ENCODE results near the gene ZNF282. TPM values are rescaled to one million over a fixed set of nuclear protein-coding genes. Genes with fewer than 3 reads are reported as not detected.

The ZNF282 gene
- total RNA-seq, 1 experiment from 2014 or later, result 38.2 TPM

- no peak for DNase-seq (ENCODE audit: low spot score)
- no peaks in the 10 kb centered on the region for H3K4me1 ChIP-seq (ENCODE audit: insufficient read depth, low read length, poor library complexity, severe bottlenecking)
- peaks cover 29% of the 10 kb centered on the region for H3K36me3 ChIP-seq (ENCODE audit: insufficient read depth, low read length, poor library complexity, severe bottlenecking)
- H3K4me3 ChIP-seq (ENCODE audit: low read depth, low read length, poor library complexity, severe bottlenecking), result no peak overlapping the region
- no TSS peak for BruUV-seq (replicated peaks)
- TF ChIP-seq EZH2 (IDR thresholded peaks at IDR 0.05; ENCODE audit: borderline replicate concordance, low read depth, low read length, poor library complexity, severe bottlenecking) (no peak), CTCF (conservative IDR thresholded peaks at IDR 0.05; ENCODE audit: low read depth, low read length) (no peak)
- POLR2A ChIA-PET (ENCODE audit: low non-redundant PET), result no interaction called here
- no peaks in the 10 kb centered on the region for H3K27me3 ChIP-seq (replicated peaks; ENCODE audit: insufficient read depth, low read depth, low read length, poor library complexity)
- intact Hi-C loops (cut with micrococcal nuclease; ENCODE audit: unreplicated experiment), result no loop called here
- CTCF ChIA-PET, result no interaction called here
- H3K27ac ChIP-seq (ENCODE audit: low read depth, low read length, poor library complexity, severe bottlenecking), result no peak overlapping the region
- H3K9me3 ChIP-seq (ENCODE audit: low read depth, low read length, poor library complexity, severe bottlenecking), result no peaks in the 10 kb centered on the region
Observed at GRCh38 chr7:149255174-149255573, 59.8 kb downstream of the ZNF282 start.

GRCh38 chr7:149256568-149256967 is 61.2 kb downstream of the ZNF282 start:
- H3K27me3 ChIP-seq (replicated peaks; ENCODE audit: insufficient read depth, low read depth, low read length, poor library complexity), result no peaks in the 10 kb centered on the region
- BruUV-seq (replicated peaks), result no TSS peak
- TF ChIP-seq EZH2 (IDR thresholded peaks at IDR 0.05; ENCODE audit: borderline replicate concordance, low read depth, low read length, poor library complexity, severe bottlenecking), result no peak
- TF ChIP-seq CTCF (conservative IDR thresholded peaks at IDR 0.05; ENCODE audit: low read depth, low read length), result no peak
- intact Hi-C loops (cut with micrococcal nuclease; ENCODE audit: unreplicated experiment), result no loop called here
- H3K9me3 ChIP-seq (ENCODE audit: low read depth, low read length, poor library complexity, severe bottlenecking), result no peaks in the 10 kb centered on the region
- ChIA-PET CTCF (no interaction called here), POLR2A (ENCODE audit: low non-redundant PET) (no interaction called here)
- no peaks in the 10 kb centered on the region for H3K4me1 ChIP-seq (ENCODE audit: insufficient read depth, low read length, poor library complexity, severe bottlenecking)
- H3K27ac ChIP-seq (ENCODE audit: low read depth, low read length, poor library complexity, severe bottlenecking), result no peak overlapping the region
- no peak overlapping the region for H3K4me3 ChIP-seq (ENCODE audit: low read depth, low read length, poor library complexity, severe bottlenecking)
- no peak for DNase-seq (ENCODE audit: low spot score)
- peaks cover 29% of the 10 kb centered on the region for H3K36me3 ChIP-seq (ENCODE audit: insufficient read depth, low read length, poor library complexity, severe bottlenecking)

GRCh38 chr7:149257146-149257545 is 61.8 kb downstream of the ZNF282 start:
- Histone ChIP-seq H3K27me3 (replicated peaks; ENCODE audit: insufficient read depth, low read depth, low read length, poor library complexity) (no peaks in the 10 kb centered on the region), H3K27ac (ENCODE audit: low read depth, low read length, poor library complexity, severe bottlenecking) (no peak overlapping the region), H3K9me3 (ENCODE audit: low read depth, low read length, poor library complexity, severe bottlenecking) (no peaks in the 10 kb centered on the region), H3K36me3 (ENCODE audit: insufficient read depth, low read length, poor library complexity, severe bottlenecking) (peaks cover 25% of the 10 kb centered on the region), H3K4me3 (ENCODE audit: low read depth, low read length, poor library complexity, severe bottlenecking) (no peak overlapping the region), H3K4me1 (ENCODE audit: insufficient read depth, low read length, poor library complexity, severe bottlenecking) (no peaks in the 10 kb centered on the region)
- ChIA-PET CTCF (no interaction called here), POLR2A (ENCODE audit: low non-redundant PET) (no interaction called here)
- BruUV-seq (replicated peaks), result no TSS peak
- TF ChIP-seq EZH2 (IDR thresholded peaks at IDR 0.05; ENCODE audit: borderline replicate concordance, low read depth, low read length, poor library complexity, severe bottlenecking) (no peak), CTCF (conservative IDR thresholded peaks at IDR 0.05; ENCODE audit: low read depth, low read length) (no peak)
- no peak for DNase-seq (ENCODE audit: low spot score)
- intact Hi-C loops (cut with micrococcal nuclease; ENCODE audit: unreplicated experiment), result no loop called here

Data from A673 (cell line).